Adrenal gland (tissue), 5 donors: ENCODE data around the gene ARHGEF33.

Experiments
- CTCF ChIP-seq, 6 experiments: fragments of 450-650 bp in 4 of 6; fragments of 200-600 bp in 2 of 6; sonication (generic) in 1 of 6; IDR thresholded peaks; 1 replicate in 5 of 6; 2 replicates in 1 of 6; pipeline versions ENCODE4 v1.5.1 to v1.8.0; 2016 to 2021; ENCODE audit warnings: antibody characterized with exemption in 6 of 6, mild to moderate bottlenecking in 2 of 6, moderate library complexity in 1 of 6
- POLR2A ChIP-seq, 2 donors: fragments of 450-650 bp; IDR thresholded peaks; one replicate each; pipeline ENCODE4 v1.6.1; 2017; ENCODE audit warnings: antibody characterized with exemption in 2 of 2, mild to moderate bottlenecking in 2 of 2, moderate library complexity in 1 of 2
- donor health status: DM: no; HTN: no; CAD: no.

GRCh38 chr2:38907743-38908562 lies 18.3 kb downstream of the ARHGEF33 start:
- TF ChIP-seq POLR2A (IDR thresholded peaks at IDR 0.05): no peak
- no peak for TF ChIP-seq CTCF (IDR thresholded peaks at IDR 0.05)
